HCEC 1CT (cell line): ENCODE data around the gene CALD1.
A peak's percentile ranks its signal among the peaks of the same experiment; 100 is the strongest.

ENCODE experiments used
- DNase-seq: peaks from one replicate; pipeline ENCODE4 v3.0.0-alpha.2; 2017

The CALD1 gene

GRCh38 chr7:134900166-134900982 lies 120.9 kb downstream of the CALD1 start:
- DNase-seq: no peak

- no peak for DNase-seq
Observed at GRCh38 chr7:134901389-134902020, 122.1 kb downstream of the CALD1 start.

GRCh38 chr7:134902058-134902457 lies 122.6 kb downstream of the CALD1 start:
- no peak for DNase-seq

- no peak for DNase-seq
Observed at GRCh38 chr7:134903073-134903790, 123.8 kb downstream of the CALD1 start.

- DNase-seq: peak; percentile 94
Observed at GRCh38 chr7:134905375-134905774, 125.9 kb downstream of the CALD1 start.

- no peak for DNase-seq
Observed at GRCh38 chr7:134907000-134907399, 127.6 kb downstream of the CALD1 start.

GRCh38 chr7:134907639-134908038 lies 128.2 kb downstream of the CALD1 start:
- DNase-seq: no peak

GRCh38 chr7:134908289-134908688 lies 128.9 kb downstream of the CALD1 start:
- DNase-seq: peak; percentile 39

GRCh38 chr7:134910214-134910890 lies 130.9 kb downstream of the CALD1 start:
- DNase-seq: no peak

- no peak for DNase-seq
Observed at GRCh38 chr7:134910968-134911367, 131.5 kb downstream of the CALD1 start.

- no peak for DNase-seq
Observed at GRCh38 chr7:134916171-134916883, 136.9 kb downstream of the CALD1 start.

- DNase-seq: peak; percentile 26
Observed at GRCh38 chr7:134919240-134919641, 139.8 kb downstream of the CALD1 start.

- peak; percentile 90 for DNase-seq
Observed at GRCh38 chr7:134920026-134920753, 140.8 kb downstream of the CALD1 start.

GRCh38 chr7:134922720-134923704 lies 143.6 kb downstream of the CALD1 start:
- DNase-seq: no peak

GRCh38 chr7:134925766-134926165 lies 146.3 kb downstream of the CALD1 start:
- no peak for DNase-seq

- DNase-seq: peak; percentile 52
Observed at GRCh38 chr7:134926396-134926795, 147.0 kb downstream of the CALD1 start.

GRCh38 chr7:134927076-134927475 lies 147.6 kb downstream of the CALD1 start:
- no peak for DNase-seq

GRCh38 chr7:134927723-134928122 lies 148.3 kb downstream of the CALD1 start:
- no peak for DNase-seq

- DNase-seq: no peak
Observed at GRCh38 chr7:134928554-134928953, 149.1 kb downstream of the CALD1 start.

- DNase-seq: peak; percentile 47
Observed at GRCh38 chr7:134931487-134931886, 152.1 kb downstream of the CALD1 start.
